HepG2 (cell line): Measurements from ENCODE around the gene LRBA.

Experiments used
- BRCA1 ChIP-seq: sonication (generic); formaldehyde crosslinking; IDR thresholded peaks from 2 replicates; pipeline ENCODE4 v1.4.0; 2020; ENCODE audit warnings: missing genetic modification reagents
- GABPA ChIP-seq, 2 experiments: IDR thresholded peaks; 2 replicates each; pipeline ENCODE4 v1.6.1; 2011 to 2016; ENCODE audit warnings: low read depth in 2 of 2, low read length in 1 of 2, missing biosample characterization in 1 of 2, missing genetic modification characterization in 1 of 2
- HDAC2 ChIP-seq: sonication (generic); formaldehyde crosslinking; IDR thresholded peaks from 2 replicates; pipeline ENCODE4 v1.4.0; 2020; ENCODE audit warnings: missing genetic modification reagents
- JUND ChIP-seq: sonication (generic); formaldehyde crosslinking; IDR thresholded peaks from 2 replicates; pipeline ENCODE4 v1.8.0; 2022; ENCODE audit warnings: mild to moderate bottlenecking, missing genetic modification reagents
- MZF1 ChIP-seq: sonication (generic); formaldehyde crosslinking; IDR thresholded peaks from 2 replicates; pipeline ENCODE4 v1.8.1; 2023; ENCODE audit warnings: mild to moderate bottlenecking, missing genetic modification reagents, borderline replicate concordance
- SMC3 ChIP-seq: IDR thresholded peaks from 2 replicates; pipeline ENCODE4 v1.6.1; 2011; ENCODE audit warnings: low read length, improper control_type of control experiment
- TF ChIP-seq, protein P1 (sequence below): sonication (generic); formaldehyde crosslinking; IDR thresholded peaks from 2 replicates; pipeline ENCODE4 v1.5.0; 2020; ENCODE audit warnings: mild to moderate bottlenecking, missing genetic modification reagents, moderate library complexity

DNA sequence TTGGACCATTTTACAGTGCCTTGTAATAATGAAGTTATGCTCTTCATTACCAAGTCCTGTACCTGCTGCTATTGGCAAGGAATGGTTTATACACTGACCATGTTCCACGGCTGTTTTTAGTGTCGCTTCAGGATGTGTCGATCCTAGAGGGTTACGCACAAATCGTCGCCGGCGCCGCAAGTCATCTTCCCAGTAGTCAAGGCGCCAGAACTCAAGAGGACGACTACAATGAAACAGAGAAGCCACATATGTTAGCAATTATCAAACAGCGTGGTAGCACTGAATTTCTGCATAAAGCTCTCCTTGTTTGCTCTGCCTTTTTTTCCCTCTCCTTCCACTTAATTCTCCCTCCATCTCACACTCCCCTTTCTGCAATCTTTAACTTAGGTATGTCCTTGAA is 416.2 kb downstream of the LRBA start:
- TF ChIP-seq, protein P1, sequence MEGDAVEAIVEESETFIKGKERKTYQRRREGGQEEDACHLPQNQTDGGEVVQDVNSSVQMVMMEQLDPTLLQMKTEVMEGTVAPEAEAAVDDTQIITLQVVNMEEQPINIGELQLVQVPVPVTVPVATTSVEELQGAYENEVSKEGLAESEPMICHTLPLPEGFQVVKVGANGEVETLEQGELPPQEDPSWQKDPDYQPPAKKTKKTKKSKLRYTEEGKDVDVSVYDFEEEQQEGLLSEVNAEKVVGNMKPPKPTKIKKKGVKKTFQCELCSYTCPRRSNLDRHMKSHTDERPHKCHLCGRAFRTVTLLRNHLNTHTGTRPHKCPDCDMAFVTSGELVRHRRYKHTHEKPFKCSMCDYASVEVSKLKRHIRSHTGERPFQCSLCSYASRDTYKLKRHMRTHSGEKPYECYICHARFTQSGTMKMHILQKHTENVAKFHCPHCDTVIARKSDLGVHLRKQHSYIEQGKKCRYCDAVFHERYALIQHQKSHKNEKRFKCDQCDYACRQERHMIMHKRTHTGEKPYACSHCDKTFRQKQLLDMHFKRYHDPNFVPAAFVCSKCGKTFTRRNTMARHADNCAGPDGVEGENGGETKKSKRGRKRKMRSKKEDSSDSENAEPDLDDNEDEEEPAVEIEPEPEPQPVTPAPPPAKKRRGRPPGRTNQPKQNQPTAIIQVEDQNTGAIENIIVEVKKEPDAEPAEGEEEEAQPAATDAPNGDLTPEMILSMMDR (CRISPR knock-in tag), result no peak
- TF ChIP-seq GABPA (IDR thresholded peaks at IDR 0.05; ENCODE audit: low read depth, low read length) (no peak), GABPA (CRISPR knock-in tag; IDR thresholded peaks at IDR 0.05; ENCODE audit: low read depth) (no peak), BRCA1 (CRISPR knock-in tag) (no peak), MZF1 (CRISPR knock-in tag) (no peak), SMC3 (no peak), HDAC2 (CRISPR knock-in tag) (no peak), JUND (no peak)
